H1 (cell line): Measurements from ENCODE around the gene CLNS1A. TPM values are rescaled to one million over a fixed set of nuclear protein-coding genes. Genes with fewer than 3 reads are reported as not detected.

Experiments used
- BACH1 ChIP-seq: IDR thresholded peaks from 2 replicates; pipeline ENCODE4 v1.6.1; 2012; ENCODE audit warnings: low read length, improper control_type of control experiment
- BRCA1 ChIP-seq: IDR thresholded peaks from 2 replicates; pipeline ENCODE4 v1.6.1; 2012; ENCODE audit warnings: low read depth, low read length, improper control_type of control experiment
- JUND ChIP-seq: IDR thresholded peaks from 2 replicates; pipeline ENCODE4 v1.6.1; 2011; ENCODE audit warnings: mild to moderate bottlenecking, improper control_type of control experiment, low read length
- PHF8 ChIP-seq: fragments of 200-600 bp; sonication (generic); conservative IDR thresholded peaks from 2 replicates; pipeline ENCODE4 v1.7.1; 2012; ENCODE audit warnings: low read depth, mild to moderate bottlenecking, inconsistent platforms, low read length, moderate library complexity
- SP1 ChIP-seq: IDR thresholded peaks from 2 replicates; pipeline ENCODE4 v1.6.1; 2011; ENCODE audit warnings: low read depth, low read length
- SP4 ChIP-seq: IDR thresholded peaks from 2 replicates; pipeline ENCODE4 v1.6.1; 2012; ENCODE audit warnings: low read length, inconsistent platforms
- TAF1 ChIP-seq: IDR thresholded peaks from 2 replicates; pipeline ENCODE4 v1.6.1; 2011; ENCODE audit warnings: mild to moderate bottlenecking, low read depth, low read length
- polyA plus RNA-seq, 7 experiments: library from polyadenylated mRNA; depleted of rRNA in 3 of 7; stranded (reverse) in 5 of 7; unstranded in 2 of 7; fragments of >200 nt in 5 of 7; fragments of 200-250 nt in 2 of 7; gene quantifications; 1 replicate in 5 of 7; 2 replicates in 1 of 7; 4 replicates in 1 of 7; pipeline versions ENCODE4 v1.2.1 to v1.2.3, GENCODE V29; 2011 to 2013; ENCODE audit warnings: missing spikeins in 2 of 7, mixed read lengths in 2 of 7
- total RNA-seq: library from RNA; stranded (reverse); fragmentation: NEBNext Ultra II Directional; extraction: Animal tissue kit (Norgen Biotek cat#: 25700); gene quantifications from 2 replicates; pipeline ENCODE4 v1.2.1, GENCODE V29; 2021
- TF ChIP-seq, protein P1 (sequence below): IDR thresholded peaks from 2 replicates; pipeline ENCODE4 v1.6.1; 2011; ENCODE audit warnings: low read length, improper control_type of control experiment
- TF ChIP-seq, protein P2 (sequence below): IDR thresholded peaks from 2 replicates; pipeline ENCODE4 v1.6.1; 2012; ENCODE audit warnings: inconsistent platforms

The CLNS1A gene
- total and polyA plus RNA-seq, 2 of the 8 experiments (the other 6 are each of a cell fraction or from before 2014, with no cell fraction given) = 136 to 177 TPM

DNA sequence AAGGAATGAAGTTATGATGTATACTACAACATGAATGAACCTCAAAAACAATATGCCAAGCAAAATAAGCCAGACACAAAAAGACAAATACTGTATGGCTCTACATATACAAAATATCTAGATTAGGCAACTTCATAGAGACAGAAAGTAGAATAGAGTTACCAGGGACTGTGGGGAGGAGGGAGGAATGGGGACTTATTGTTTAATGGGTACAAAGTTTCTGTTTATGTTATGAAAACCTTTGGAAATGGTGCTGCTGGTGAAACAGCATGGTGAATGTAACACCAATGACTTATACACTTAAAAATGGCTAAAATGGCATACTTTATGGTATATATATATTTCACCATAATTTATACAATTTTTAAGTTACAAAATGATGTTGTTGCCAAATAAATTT lies 43.7 kb downstream of the CLNS1A start (continued):
- TF ChIP-seq BACH1 = no peak
- no peak for TF ChIP-seq JUND
- TF ChIP-seq, protein P1, sequence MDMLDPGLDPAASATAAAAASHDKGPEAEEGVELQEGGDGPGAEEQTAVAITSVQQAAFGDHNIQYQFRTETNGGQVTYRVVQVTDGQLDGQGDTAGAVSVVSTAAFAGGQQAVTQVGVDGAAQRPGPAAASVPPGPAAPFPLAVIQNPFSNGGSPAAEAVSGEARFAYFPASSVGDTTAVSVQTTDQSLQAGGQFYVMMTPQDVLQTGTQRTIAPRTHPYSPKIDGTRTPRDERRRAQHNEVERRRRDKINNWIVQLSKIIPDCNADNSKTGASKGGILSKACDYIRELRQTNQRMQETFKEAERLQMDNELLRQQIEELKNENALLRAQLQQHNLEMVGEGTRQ = no peak
- TF ChIP-seq SP4 = no peak
- no peak for TF ChIP-seq PHF8
- TF ChIP-seq, protein P2, sequence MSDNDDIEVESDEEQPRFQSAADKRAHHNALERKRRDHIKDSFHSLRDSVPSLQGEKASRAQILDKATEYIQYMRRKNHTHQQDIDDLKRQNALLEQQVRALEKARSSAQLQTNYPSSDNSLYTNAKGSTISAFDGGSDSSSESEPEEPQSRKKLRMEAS = no peak
- no peak for TF ChIP-seq BRCA1
- TF ChIP-seq SP1 = no peak
- TF ChIP-seq TAF1 = no peak
